ENCODE data around the gene CHRND. TPM values are rescaled to one million over a fixed set of nuclear protein-coding genes. Genes with fewer than 3 reads are reported as not detected.

CHRND gene
- total RNA-seq, 1 donor from 2014 or later: not detected

GRCh38 chr2:232526372-232526941 lies 497 bp downstream of the CHRND start:
- Histone ChIP-seq H3K27me3 (ENCODE audit: insufficient read depth, low read length) (peaks cover 26% of the 10 kb centered on the region), H3K4me2 (ENCODE audit: low read length) (no peak overlapping the region), H3K9me3 (ENCODE audit: insufficient read depth, low read depth, low read length) (no peaks in the 10 kb centered on the region), H3K9ac (ENCODE audit: low read length) (no peak overlapping the region), H3K36me3 (ENCODE audit: insufficient read depth, low read length) (no peaks in the 10 kb centered on the region), H2AFZ (ENCODE audit: low read depth, low read length) (no peak overlapping the region), H3K79me2 (ENCODE audit: insufficient read depth, low read length) (no peaks in the 10 kb centered on the region), H3K4me1 (ENCODE audit: insufficient read depth, low read length) (no peaks in the 10 kb centered on the region), H3K4me3 (ENCODE audit: insufficient read depth, low read depth, low read length) (no peak overlapping the region), H3K27ac (ENCODE audit: low read depth, low read length) (no peak overlapping the region), H4K20me1 (ENCODE audit: insufficient read depth, low read length) (peaks cover 5% of the 10 kb centered on the region)
- no peak for FAIRE-seq
- TF ChIP-seq CTCF (IDR thresholded peaks at IDR 0.05; ENCODE audit: insufficient read depth, low read depth, low read length) (no peak), EZH2 (IDR thresholded peaks at IDR 0.05; ENCODE audit: insufficient read depth, low read length) (no peak)
- Mint-ChIP-seq H3K27me3 (ENCODE audit: low read depth, unreplicated experiment) (peaks cover 43% of the 10 kb centered on the region), H3K9me3 (ENCODE audit: unreplicated experiment) (no peaks in the 10 kb centered on the region), H3K4me3 (ENCODE audit: unreplicated experiment) (no peak overlapping the region), H3K36me3 (ENCODE audit: low read depth, unreplicated experiment) (no peaks in the 10 kb centered on the region), H3K4me1 (ENCODE audit: low read depth, unreplicated experiment) (peaks cover 3% of the 10 kb centered on the region), H3K27ac (ENCODE audit: unreplicated experiment) (no peak overlapping the region)
- DNase-seq (ENCODE audit: low read depth): no peak

DNA sequence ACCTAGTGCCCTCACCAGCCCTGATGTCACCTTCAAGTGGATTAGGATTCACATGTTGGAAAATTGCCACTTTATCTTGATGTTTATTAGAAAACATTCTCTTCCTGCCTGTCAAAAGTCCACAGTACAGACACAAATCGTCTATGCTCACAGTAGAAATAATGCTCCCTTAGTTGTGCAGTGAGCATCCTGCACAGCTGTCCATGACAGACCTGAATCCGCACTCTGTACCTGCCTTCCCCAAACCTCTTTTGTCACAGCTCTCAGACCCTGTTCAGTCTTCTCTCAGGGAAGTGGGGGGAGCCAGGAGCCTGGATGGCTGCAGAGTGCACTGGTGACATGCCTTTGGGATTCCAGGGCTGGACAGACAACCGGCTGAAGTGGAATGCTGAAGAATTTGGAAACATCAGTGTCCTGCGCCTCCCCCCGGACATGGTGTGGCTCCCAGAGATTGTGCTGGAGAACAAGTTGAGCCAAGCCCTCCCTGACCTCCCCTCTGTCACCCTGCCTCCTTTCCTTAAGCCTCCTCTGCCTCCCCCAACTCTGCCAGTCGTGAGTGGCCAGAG lies 2.0 kb downstream of the CHRND start:
- peaks cover 5% of the 10 kb centered on the region for H4K20me1 ChIP-seq (ENCODE audit: insufficient read depth, low read length)
- no peaks in the 10 kb centered on the region for H3K36me3 ChIP-seq (ENCODE audit: insufficient read depth, low read length)
- H3K4me1 Mint-ChIP-seq (ENCODE audit: low read depth, unreplicated experiment): peaks cover 3% of the 10 kb centered on the region
- FAIRE-seq (no peak), DNase-seq (ENCODE audit: low read depth) (no peak)
- no peaks in the 10 kb centered on the region for H3K9me3 Mint-ChIP-seq (ENCODE audit: unreplicated experiment)
- H3K9me3 ChIP-seq (ENCODE audit: insufficient read depth, low read depth, low read length): no peaks in the 10 kb centered on the region
- TF ChIP-seq CTCF (IDR thresholded peaks at IDR 0.05; ENCODE audit: insufficient read depth, low read depth, low read length) (no peak), EZH2 (IDR thresholded peaks at IDR 0.05; ENCODE audit: insufficient read depth, low read length) (no peak)
- H3K9ac ChIP-seq (ENCODE audit: low read length): no peak overlapping the region
- H3K4me1 ChIP-seq (ENCODE audit: insufficient read depth, low read length): no peaks in the 10 kb centered on the region
- H3K27me3 Mint-ChIP-seq (ENCODE audit: low read depth, unreplicated experiment): peaks cover 41% of the 10 kb centered on the region
- no peak overlapping the region for H2AFZ ChIP-seq (ENCODE audit: low read depth, low read length)
- H3K4me3 Mint-ChIP-seq (ENCODE audit: unreplicated experiment): no peak overlapping the region
- H3K79me2 ChIP-seq (ENCODE audit: insufficient read depth, low read length): no peaks in the 10 kb centered on the region
- no peak overlapping the region for H3K4me3 ChIP-seq (ENCODE audit: insufficient read depth, low read depth, low read length)
- H3K27ac Mint-ChIP-seq (ENCODE audit: unreplicated experiment): no peak overlapping the region
- no peaks in the 10 kb centered on the region for H3K36me3 Mint-ChIP-seq (ENCODE audit: low read depth, unreplicated experiment)
- no peak overlapping the region for H3K4me2 ChIP-seq (ENCODE audit: low read length)
- H3K27me3 ChIP-seq (ENCODE audit: insufficient read depth, low read length): peaks cover 17% of the 10 kb centered on the region
- H3K27ac ChIP-seq (ENCODE audit: low read depth, low read length): no peak overlapping the region

GRCh38 chr2:232528746-232529460 lies 2.9 kb downstream of the CHRND start:
- H3K9ac ChIP-seq (ENCODE audit: low read length): no peak overlapping the region
- FAIRE-seq (no peak), DNase-seq (ENCODE audit: low read depth) (no peak)
- no peak overlapping the region for H3K27ac ChIP-seq (ENCODE audit: low read depth, low read length)
- H3K4me1 ChIP-seq (ENCODE audit: insufficient read depth, low read length): no peaks in the 10 kb centered on the region
- H3K4me3 ChIP-seq (ENCODE audit: insufficient read depth, low read depth, low read length): no peak overlapping the region
- H3K4me2 ChIP-seq (ENCODE audit: low read length): no peak overlapping the region
- no peak overlapping the region for H2AFZ ChIP-seq (ENCODE audit: low read depth, low read length)
- Mint-ChIP-seq H3K36me3 (ENCODE audit: low read depth, unreplicated experiment) (no peaks in the 10 kb centered on the region), H3K27ac (ENCODE audit: unreplicated experiment) (no peak overlapping the region), H3K4me3 (ENCODE audit: unreplicated experiment) (no peak overlapping the region), H3K9me3 (ENCODE audit: unreplicated experiment) (no peaks in the 10 kb centered on the region), H3K27me3 (ENCODE audit: low read depth, unreplicated experiment) (peaks cover 39% of the 10 kb centered on the region), H3K4me1 (ENCODE audit: low read depth, unreplicated experiment) (peaks cover 3% of the 10 kb centered on the region)
- no peak for TF ChIP-seq CTCF (IDR thresholded peaks at IDR 0.05; ENCODE audit: insufficient read depth, low read depth, low read length)
- TF ChIP-seq EZH2 (IDR thresholded peaks at IDR 0.05; ENCODE audit: insufficient read depth, low read length): no peak
- no peaks in the 10 kb centered on the region for H3K79me2 ChIP-seq (ENCODE audit: insufficient read depth, low read length)
- no peaks in the 10 kb centered on the region for H3K9me3 ChIP-seq (ENCODE audit: insufficient read depth, low read depth, low read length)
- no peaks in the 10 kb centered on the region for H4K20me1 ChIP-seq (ENCODE audit: insufficient read depth, low read length)
- H3K36me3 ChIP-seq (ENCODE audit: insufficient read depth, low read length): no peaks in the 10 kb centered on the region
- H3K27me3 ChIP-seq (ENCODE audit: insufficient read depth, low read length): peaks cover 8% of the 10 kb centered on the region
